Spleen (tissue), 7 donors: ENCODE measurements around the gene CD164L2.

ENCODE experiments used
- CTCF ChIP-seq, 11 experiments: fragments of 200-600 bp in 7 of 11; fragments of 450-650 bp in 4 of 11; sonication (generic) in 4 of 11; IDR thresholded peaks in 8 of 11; conservative IDR thresholded peaks in 3 of 11; 1 replicate in 7 of 11; 2 replicates in 4 of 11; pipeline versions ENCODE4 v1.4.0 to v1.8.0; 2016 to 2021; ENCODE audit warnings: antibody characterized with exemption in 11 of 11, inconsistent platforms in 4 of 11, mild to moderate bottlenecking in 1 of 11
- POLR2A ChIP-seq, 3 donors: fragments of 450-650 bp; IDR thresholded peaks; one replicate each; pipeline ENCODE4 v1.5.1; 2017; ENCODE audit warnings: antibody characterized with exemption in 3 of 3, mild to moderate bottlenecking in 1 of 3
- POLR2AphosphoS5 ChIP-seq, 3 donors: sonication (generic); formaldehyde crosslinking; IDR thresholded peaks; one replicate each; pipeline ENCODE4 v1.5.1; 2017; ENCODE audit warnings: antibody characterized with exemption in 3 of 3
- donor health status: DM: no; HTN: no; CAD: no; lungs with moderate emphysema.
- donor health status: DM: no; HTN: no; CAD: no.
- donor health status: DM: no; HTN: no; CAD: no.

GRCh38 chr1:27418326-27419185 lies 35.4 kb upstream of the CD164L2 start:
- TF ChIP-seq CTCF (IDR thresholded peaks at IDR 0.05 in 8 of 11, conservative IDR thresholded peaks at IDR 0.05 in 3 of 11): no peak
- peak in 2 of 3 donors; percentile 41 to 51 for TF ChIP-seq POLR2AphosphoS5 (IDR thresholded peaks at IDR 0.05)
- TF ChIP-seq POLR2A (IDR thresholded peaks at IDR 0.05): no peak
